Mucosa of descending colon (tissue), 3 donors: ENCODE results near the gene SLC12A7. TPM values are rescaled to one million over a fixed set of nuclear protein-coding genes. Genes with fewer than 3 reads are reported as not detected.

Experiments
- ATAC-seq: fragments of 200-7000 bp; cut with Tn5 transposase; one replicate; pipeline ENCODE4 v1.9.1; 2020; ENCODE audit warnings: mild to moderate bottlenecking, moderate library complexity
- DNase-seq, 3 donors: peaks; one replicate each; pipeline ENCODE4 v3.0.0-alpha.2; 2020
- H3K36me3 ChIP-seq: fragments of 200-600 bp; one replicate; pipeline ENCODE4 v1.8.0; 2021; ENCODE audit warnings: low read depth, mild to moderate bottlenecking
- H3K4me1 ChIP-seq: fragments of 200-600 bp; one replicate; pipeline ENCODE4 v1.8.0; 2021; ENCODE audit warnings: low read depth, mild to moderate bottlenecking
- H3K4me3 ChIP-seq: fragments of 200-600 bp; one replicate; pipeline ENCODE4 v1.8.0; 2021; ENCODE audit warnings: mild to moderate bottlenecking
- H3K9me3 ChIP-seq: fragments of 200-600 bp; one replicate; pipeline ENCODE4 v1.8.0; 2021; ENCODE audit warnings: mild to moderate bottlenecking
- CTCF ChIP-seq: fragments of 200-600 bp; IDR thresholded peaks from one replicate; pipeline ENCODE4 v1.8.0; 2022; ENCODE audit warnings: antibody characterized with exemption, mild to moderate bottlenecking
- intact Hi-C, 2 donors: fragments of 100-400 bp; cut with DNase I in 1 of 2; cut with micrococcal nuclease in 1 of 2; formaldehyde crosslinking; loops; one replicate each; pipeline versions ENCODE4 v1.11.0 to v1.11.1; 2022; cut with DNase I, micrococcal nuclease
- total RNA-seq, 3 donors: library from RNA; stranded (reverse); fragmentation: NEBNext Ultra II Directional in 2 of 3; extraction: Animal tissue kit (Norgen Biotek cat#: 25700) in 2 of 3; gene quantifications; one replicate each; pipeline versions ENCODE4 v1.2.1 to v1.2.4, GENCODE V29; 2021 to 2023
- donor health status: DM: no; HTN: no; CAD: no; lungs with moderate emphysema.
- donor health status: DM: no; HTN: no; CAD: no.
- donor health status: DM: no; HTN: yes; CAD: no.

SLC12A7 gene
- total RNA-seq, 3 donors from 2014 or later, result 80.5 to 97.4 (median 94.1) TPM

- TF ChIP-seq CTCF, result no peak
- H3K36me3 ChIP-seq, result peaks cover 7% of the 10 kb centered on the region
- intact Hi-C loops, result no loop called here
- no peak for ATAC-seq
- DNase-seq, result no peak
- H3K4me3 ChIP-seq, result no peak overlapping the region
- H3K9me3 ChIP-seq, result no peaks in the 10 kb centered on the region
- no peaks in the 10 kb centered on the region for H3K4me1 ChIP-seq
These were observed 33.0 kb downstream of the SLC12A7 start for GRCh38 chr5:1078851-1079250.

GRCh38 chr5:1078206-1078605, 33.7 kb downstream of the SLC12A7 start:
- DNase-seq (no peak), ATAC-seq (no peak)
- Histone ChIP-seq H3K4me3 (no peak overlapping the region), H3K36me3 (peaks cover 7% of the 10 kb centered on the region), H3K4me1 (no peaks in the 10 kb centered on the region), H3K9me3 (no peaks in the 10 kb centered on the region)
- intact Hi-C loops, result no loop called here
- no peak for TF ChIP-seq CTCF

- Histone ChIP-seq H3K9me3 (no peaks in the 10 kb centered on the region), H3K4me3 (no peak overlapping the region), H3K36me3 (peaks cover 7% of the 10 kb centered on the region), H3K4me1 (no peaks in the 10 kb centered on the region)
- ATAC-seq (no peak), DNase-seq (no peak)
- intact Hi-C loops, result no loop called here
- no peak for TF ChIP-seq CTCF
These were observed 34.3 kb downstream of the SLC12A7 start for GRCh38 chr5:1077491-1078020.

- Histone ChIP-seq H3K4me3 (no peak overlapping the region), H3K4me1 (no peaks in the 10 kb centered on the region), H3K9me3 (no peaks in the 10 kb centered on the region), H3K36me3 (peaks cover 7% of the 10 kb centered on the region)
- DNase-seq (no peak), ATAC-seq (no peak)
- TF ChIP-seq CTCF, result no peak
- intact Hi-C loops, result no loop called here
These were observed 34.8 kb downstream of the SLC12A7 start for GRCh38 chr5:1077026-1077425.

- no peak for ATAC-seq
- intact Hi-C loops, result no loop called here
- DNase-seq, result no peak
- no peaks in the 10 kb centered on the region for H3K4me1 ChIP-seq
- no peaks in the 10 kb centered on the region for H3K9me3 ChIP-seq
- TF ChIP-seq CTCF, result no peak
- H3K4me3 ChIP-seq, result no peak overlapping the region
- H3K36me3 ChIP-seq, result peaks cover 7% of the 10 kb centered on the region
These were observed 35.5 kb downstream of the SLC12A7 start for GRCh38 chr5:1076406-1076805.

GRCh38 chr5:1075931-1076330, 35.9 kb downstream of the SLC12A7 start:
- H3K4me1 ChIP-seq, result no peaks in the 10 kb centered on the region
- no peaks in the 10 kb centered on the region for H3K9me3 ChIP-seq
- intact Hi-C loops, result no loop called here
- no peak for DNase-seq
- no peak overlapping the region for H3K4me3 ChIP-seq
- H3K36me3 ChIP-seq, result peaks cover 7% of the 10 kb centered on the region
- no peak for TF ChIP-seq CTCF
- no peak for ATAC-seq
